H4 (cell line): ENCODE results near the gene NFRKB. TPM values are rescaled to one million over a fixed set of nuclear protein-coding genes. Genes with fewer than 3 reads are reported as not detected.

Experiments used
- total RNA-seq: library from RNA; depleted of rRNA; stranded (reverse); fragments of >200 nt; shearing (Covaris generic); gene quantifications from 2 replicates; pipeline ENCODE4 v1.2.3, GENCODE V29; 2014; rRNA removed

Gene NFRKB
- total RNA-seq, 1 experiment from 2014 or later: 30.7 TPM

Other genes with a start within 250 kb of the NFRKB start
- not detected in 2 replicates for gene TMEM45B, start 79.7 kb downstream of the NFRKB start, total RNA-seq
- gene PRDM10, start 107.3 kb upstream of the NFRKB start, total RNA-seq: 2.4 and 4.3 TPM in 2 replicates
- gene APLP2, start 174.3 kb upstream of the NFRKB start, total RNA-seq: 122 and 146 TPM in 2 replicates